ENCODE data around the gene BOLA3.
"Not testable (repeated sequence)": the region's sequence is repeated elsewhere in the genome, so short reads cannot be mapped to it uniquely, and the experiment has no call there.

Gene BOLA3

GRCh38 chr2:74148457-74149246 is 940 bp upstream of the BOLA3 start:
- no peak for DNase-seq

- peak; percentile 66 for DNase-seq
These were observed 584 bp downstream of the BOLA3 start for GRCh38 chr2:74146929-74147726.

- peak; percentile 49 for DNase-seq
These were observed 5.4 kb downstream of the BOLA3 start for GRCh38 chr2:74142340-74142739.

GRCh38 chr2:74138600-74139323 is 8.9 kb downstream of the BOLA3 start:
- DNase-seq: no peak

- DNase-seq: no peak
These were observed 9.8 kb downstream of the BOLA3 start for GRCh38 chr2:74137651-74138599.

GRCh38 chr2:74131901-74132300 is 15.8 kb downstream of the BOLA3 start:
- DNase-seq: no peak

GRCh38 chr2:74130211-74130995 is 17.3 kb downstream of the BOLA3 start:
- DNase-seq: peak; percentile 62

- DNase-seq: no peak
These were observed 19.5 kb downstream of the BOLA3 start for GRCh38 chr2:74128206-74128605.

GRCh38 chr2:74123955-74124354 is 23.8 kb downstream of the BOLA3 start:
- not testable (repeated sequence) for DNase-seq

GRCh38 chr2:74121846-74122245 is 25.9 kb downstream of the BOLA3 start:
- DNase-seq: not testable (repeated sequence)

GRCh38 chr2:74119912-74120825 is 27.5 kb downstream of the BOLA3 start:
- DNase-seq: peak; percentile 94

GRCh38 chr2:74119339-74119738 is 28.4 kb downstream of the BOLA3 start:
- DNase-seq: peak; percentile 37

- no peak for DNase-seq
These were observed 36.3 kb downstream of the BOLA3 start for GRCh38 chr2:74111380-74111779.

GRCh38 chr2:74110537-74110936 is 37.2 kb downstream of the BOLA3 start:
- DNase-seq: no peak

GRCh38 chr2:74109551-74109950 is 38.2 kb downstream of the BOLA3 start:
- DNase-seq: no peak

GRCh38 chr2:74107071-74107470 is 40.6 kb downstream of the BOLA3 start:
- no peak for DNase-seq

GRCh38 chr2:74105413-74105812 is 42.3 kb downstream of the BOLA3 start:
- no peak for DNase-seq

GRCh38 chr2:74104839-74105238 is 42.9 kb downstream of the BOLA3 start:
- no peak for DNase-seq

GRCh38 chr2:74103763-74104162 is 43.9 kb downstream of the BOLA3 start:
- DNase-seq: no peak

- DNase-seq: no peak
These were observed 45.2 kb downstream of the BOLA3 start for GRCh38 chr2:74102516-74102915.
